Prostate gland (tissue), 2 donors: ENCODE data around the gene DOCK2. TPM values are rescaled to one million over a fixed set of nuclear protein-coding genes. Genes with fewer than 3 reads are reported as not detected.

Experiments
- DNase-seq: peaks from one replicate; pipeline ENCODE4 v3.0.0-alpha.2; 2019; ENCODE audit warnings: low spot score
- H3K27ac ChIP-seq, 2 donors: fragments of 200-600 bp; sonication (generic); 2 replicates each; pipeline ENCODE4 v1.5.1; 2017 to 2019
- H3K27me3 ChIP-seq: fragments of 200-600 bp; sonication (generic); replicated peaks from 2 replicates; pipeline ENCODE4 v1.5.1; 2019; ENCODE audit not compliant: insufficient read depth
- H3K36me3 ChIP-seq, 2 donors: fragments of 200-600 bp; sonication (generic); 1 replicate in 1 of 2; 2 replicates in 1 of 2; pipeline versions ENCODE4 v1.5.1 to v1.8.1; 2017 to 2019
- H3K4me1 ChIP-seq: fragments of 200-600 bp; sonication (generic); replicated peaks from 2 replicates; pipeline ENCODE4 v1.5.1; 2019
- H3K4me3 ChIP-seq, 2 donors: fragments of 200-600 bp; sonication (generic); 2 replicates each; pipeline ENCODE4 v1.5.1; 2017 to 2019
- H3K9me3 ChIP-seq: fragments of 200-600 bp; sonication (generic); 2 replicates; pipeline ENCODE4 v1.5.1; 2017
- CTCF ChIP-seq, 4 experiments: fragments of 200-600 bp in 2 of 4; fragments of 450-650 bp in 2 of 4; sonication (generic) in 2 of 4; IDR thresholded peaks; 1 replicate in 3 of 4; 2 replicates in 1 of 4; pipeline ENCODE4 v1.5.1; 2016 to 2019; ENCODE audit warnings: antibody characterized with exemption in 4 of 4, mild to moderate bottlenecking in 2 of 4, moderate library complexity in 2 of 4
- POLR2A ChIP-seq: fragments of 450-650 bp; IDR thresholded peaks from one replicate; pipeline ENCODE4 v1.6.1; 2016; ENCODE audit warnings: antibody characterized with exemption, mild to moderate bottlenecking
- POLR2AphosphoS5 ChIP-seq: sonication (generic); formaldehyde crosslinking; IDR thresholded peaks from one replicate; pipeline ENCODE4 v1.6.1; 2017; ENCODE audit warnings: antibody characterized with exemption
- WGBS: methylation state at CpG from one replicate; pipeline ENCODE4 v1.1.5; 2018; 5-methylcytosine and 5-hydroxymethylcytosine counted together
- intact Hi-C: fragments of 100-400 bp; cut with DNase I; formaldehyde crosslinking; loops from one replicate; pipeline ENCODE4 v1.14.2; 2022
- total RNA-seq, 2 donors: library from RNA; depleted of rRNA; stranded (reverse); fragments of >200 nt; gene quantifications; one replicate each; pipeline ENCODE4 v1.1.0, GENCODE V29; 2016

Gene DOCK2
- total RNA-seq, 2 donors from 2014 or later = 2.5 to 6.2 TPM

GRCh38 chr5:169635936-169636335 lies 1.1 kb upstream of the DOCK2 start:
- intact Hi-C loops = no loop called here
- Histone ChIP-seq H3K9me3 (no peaks in the 10 kb centered on the region), H3K36me3 (no peaks in the 10 kb centered on the region), H3K4me3 (no peak overlapping the region), H3K27ac (no peak overlapping the region), H3K27me3 (peaks cover 6% of the 10 kb centered on the region), H3K4me1 (peaks cover 6% of the 10 kb centered on the region)
- DNase-seq = no peak
- TF ChIP-seq POLR2A (no peak), CTCF (IDR thresholded peaks at IDR 0.05) (no peak), POLR2AphosphoS5 (no peak)
- 94% methylated on average over 1 of the region's 1 CpG for WGBS

- WGBS = 45% methylated on average over 23 of the region's 23 CpGs
- DNase-seq = no peak
- Histone ChIP-seq H3K4me1 (peaks cover 6% of the 10 kb centered on the region), H3K27me3 (peaks cover 6% of the 10 kb centered on the region), H3K4me3 (no peak overlapping the region), H3K9me3 (no peaks in the 10 kb centered on the region), H3K36me3 (no peaks in the 10 kb centered on the region), H3K27ac (no peak overlapping the region)
- intact Hi-C loops = no loop called here
- TF ChIP-seq CTCF (IDR thresholded peaks at IDR 0.05) (no peak), POLR2A (no peak), POLR2AphosphoS5 (no peak)
Observed at GRCh38 chr5:169636477-169637084, 494 bp upstream of the DOCK2 start.

- no peak overlapping the region for H3K27ac ChIP-seq
- intact Hi-C loops = no loop called here
- DNase-seq = no peak
- no peaks in the 10 kb centered on the region for H3K36me3 ChIP-seq
- no peaks in the 10 kb centered on the region for H3K4me1 ChIP-seq
- no peaks in the 10 kb centered on the region for H3K9me3 ChIP-seq
- H3K27me3 ChIP-seq = peaks cover 6% of the 10 kb centered on the region
- peak overlapping the region in 1 of 2 donors; percentile 10 for H3K4me3 ChIP-seq
- TF ChIP-seq POLR2A (no peak), CTCF (IDR thresholded peaks at IDR 0.05) (no peak), POLR2AphosphoS5 (no peak)
- WGBS = 32% methylated on average over 18 of the region's 18 CpGs
Observed at GRCh38 chr5:169637549-169638121, 560 bp downstream of the DOCK2 start.

GRCh38 chr5:169641253-169641652 lies 4.2 kb downstream of the DOCK2 start:
- no peak for DNase-seq
- Histone ChIP-seq H3K36me3 (no peaks in the 10 kb centered on the region), H3K9me3 (no peaks in the 10 kb centered on the region), H3K27ac (no peak overlapping the region), H3K27me3 (peaks cover 4% of the 10 kb centered on the region), H3K4me1 (no peaks in the 10 kb centered on the region), H3K4me3 (no peak overlapping the region)
- intact Hi-C loops = no loop called here
- WGBS = 7% methylated on average over 6 of the region's 6 CpGs
- no peak for TF ChIP-seq CTCF (IDR thresholded peaks at IDR 0.05)
- TF ChIP-seq POLR2AphosphoS5 = peak; percentile 30

- no peaks in the 10 kb centered on the region for H3K27me3 ChIP-seq
- no peak overlapping the region for H3K27ac ChIP-seq
- no peaks in the 10 kb centered on the region for H3K9me3 ChIP-seq
- DNase-seq = no peak
- no peaks in the 10 kb centered on the region for H3K4me1 ChIP-seq
- TF ChIP-seq POLR2AphosphoS5 = no peak
- no peak for TF ChIP-seq POLR2A
- TF ChIP-seq CTCF (IDR thresholded peaks at IDR 0.05) = no peak
- WGBS = 93% methylated on average over 3 of the region's 3 CpGs
- intact Hi-C loops = no loop called here
- H3K4me3 ChIP-seq = no peak overlapping the region
- H3K36me3 ChIP-seq = no peaks in the 10 kb centered on the region
Observed at GRCh38 chr5:169646856-169647255, 9.8 kb downstream of the DOCK2 start.
